Tibial nerve (tissue), 4 donors: Measurements from ENCODE around the gene ASB1. TPM values are rescaled to one million over a fixed set of nuclear protein-coding genes. Genes with fewer than 3 reads are reported as not detected.

Experiments used
- DNase-seq, 2 donors: peaks; one replicate each; pipeline ENCODE4 v3.0.0-alpha.2; 2019; ENCODE audit warnings: low spot score in 2 of 2
- H3K27ac ChIP-seq, 4 donors: fragments of 200-600 bp; sonication (generic) in 3 of 4; one replicate each; pipeline ENCODE4 v1.5.1; 2017 to 2019; ENCODE audit warnings: mild to moderate bottlenecking in 1 of 4
- H3K27me3 ChIP-seq, 2 donors: fragments of 200-600 bp; sonication (generic) in 1 of 2; one replicate each; pipeline versions ENCODE4 v1.5.1 to v1.6.0; 2017 to 2019
- H3K36me3 ChIP-seq, 3 donors: fragments of 200-600 bp; sonication (generic); one replicate each; pipeline ENCODE4 v1.5.1; 2018 to 2019
- H3K4me1 ChIP-seq, 4 donors: fragments of 200-600 bp; sonication (generic) in 3 of 4; one replicate each; pipeline ENCODE4 v1.5.1; 2017 to 2019
- H3K4me3 ChIP-seq, 4 donors: fragments of 200-600 bp; sonication (generic) in 3 of 4; one replicate each; pipeline ENCODE4 v1.5.1; 2017 to 2019; ENCODE audit warnings: mild to moderate bottlenecking in 1 of 4, moderate library complexity in 1 of 4
- H3K9me3 ChIP-seq, 4 donors: fragments of 200-600 bp; sonication (generic) in 3 of 4; one replicate each; pipeline ENCODE4 v1.5.1; 2017 to 2019
- EP300 ChIP-seq, 2 donors: sonication (generic); formaldehyde crosslinking; IDR thresholded peaks; one replicate each; pipeline ENCODE4 v1.6.1; 2017; ENCODE audit warnings: antibody characterized with exemption in 2 of 2, mild to moderate bottlenecking in 1 of 2
- POLR2A ChIP-seq, 2 donors: fragments of 450-650 bp; IDR thresholded peaks; one replicate each; pipeline ENCODE4 v1.6.1; 2017; ENCODE audit warnings: antibody characterized with exemption in 2 of 2, mild to moderate bottlenecking in 2 of 2, moderate library complexity in 2 of 2
- whole genome bisulfite sequencing, 2 donors: methylation state at CpG; one replicate each; pipeline ENCODE4 v1.1.5; 2018; 5-methylcytosine and 5-hydroxymethylcytosine counted together
- total RNA-seq, 4 donors: library from RNA; depleted of rRNA; stranded (reverse); fragments of >200 nt; gene quantifications; one replicate each; pipeline ENCODE4 v1.1.0, GENCODE V29; 2016
- TF ChIP-seq, protein P1 (sequence below), 5 experiments: fragments of 200-600 bp in 3 of 5; fragments of 450-650 bp in 2 of 5; sonication (generic) in 3 of 5; IDR thresholded peaks; one replicate each; pipeline ENCODE4 v1.5.1; 2016 to 2019; ENCODE audit warnings: antibody characterized with exemption in 5 of 5, mild to moderate bottlenecking in 3 of 5, moderate library complexity in 2 of 5

The ASB1 gene
- total RNA-seq, 4 donors from 2014 or later = 21.3 to 26.0 (median 24.2) TPM

DNA sequence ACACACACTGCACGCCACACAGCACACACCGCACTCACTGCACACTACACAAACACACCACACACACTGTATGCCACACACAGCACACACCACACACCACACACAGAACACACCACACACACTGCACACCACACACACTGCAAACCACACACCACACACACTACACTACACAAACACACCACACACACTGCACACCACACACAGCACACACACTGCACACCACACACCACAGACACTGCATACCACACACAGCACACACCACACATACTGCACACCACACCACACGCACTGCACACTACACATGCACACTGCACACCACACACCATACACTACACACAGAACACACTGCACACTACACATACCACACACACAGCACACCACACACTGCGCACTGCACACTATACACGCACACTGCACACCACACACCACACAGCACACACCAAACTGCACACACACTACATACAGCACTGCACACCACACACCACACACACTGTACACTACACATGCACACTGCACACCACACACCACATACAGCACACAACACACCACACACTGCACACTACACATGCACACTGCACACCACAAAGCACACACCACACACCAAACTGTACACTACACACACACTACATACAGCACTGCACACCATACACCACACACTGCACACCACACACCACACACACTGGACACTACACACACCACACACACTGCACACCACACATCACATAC is 59.6 kb downstream of the ASB1 start:
- DNase-seq = no peak
- H3K4me1 ChIP-seq = no peaks in the 10 kb centered on the region
- H3K36me3 ChIP-seq = no peaks in the 10 kb centered on the region
- peaks cover 0 to 8% (median 0%) of the 10 kb centered on the region in 4 donors for H3K9me3 ChIP-seq
- TF ChIP-seq EP300 (IDR thresholded peaks at IDR 0.05) (no peak), POLR2A (IDR thresholded peaks at IDR 0.05) (no peak)
- TF ChIP-seq, protein P1, sequence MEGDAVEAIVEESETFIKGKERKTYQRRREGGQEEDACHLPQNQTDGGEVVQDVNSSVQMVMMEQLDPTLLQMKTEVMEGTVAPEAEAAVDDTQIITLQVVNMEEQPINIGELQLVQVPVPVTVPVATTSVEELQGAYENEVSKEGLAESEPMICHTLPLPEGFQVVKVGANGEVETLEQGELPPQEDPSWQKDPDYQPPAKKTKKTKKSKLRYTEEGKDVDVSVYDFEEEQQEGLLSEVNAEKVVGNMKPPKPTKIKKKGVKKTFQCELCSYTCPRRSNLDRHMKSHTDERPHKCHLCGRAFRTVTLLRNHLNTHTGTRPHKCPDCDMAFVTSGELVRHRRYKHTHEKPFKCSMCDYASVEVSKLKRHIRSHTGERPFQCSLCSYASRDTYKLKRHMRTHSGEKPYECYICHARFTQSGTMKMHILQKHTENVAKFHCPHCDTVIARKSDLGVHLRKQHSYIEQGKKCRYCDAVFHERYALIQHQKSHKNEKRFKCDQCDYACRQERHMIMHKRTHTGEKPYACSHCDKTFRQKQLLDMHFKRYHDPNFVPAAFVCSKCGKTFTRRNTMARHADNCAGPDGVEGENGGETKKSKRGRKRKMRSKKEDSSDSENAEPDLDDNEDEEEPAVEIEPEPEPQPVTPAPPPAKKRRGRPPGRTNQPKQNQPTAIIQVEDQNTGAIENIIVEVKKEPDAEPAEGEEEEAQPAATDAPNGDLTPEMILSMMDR (IDR thresholded peaks at IDR 0.05) = no peak
- no peak overlapping the region for H3K27ac ChIP-seq
- no peaks in the 10 kb centered on the region for H3K27me3 ChIP-seq
- 98 to 100% methylated on average over 5 of the region's 5 CpGs for WGBS, 2 donors
- H3K4me3 ChIP-seq = no peak overlapping the region

DNA sequence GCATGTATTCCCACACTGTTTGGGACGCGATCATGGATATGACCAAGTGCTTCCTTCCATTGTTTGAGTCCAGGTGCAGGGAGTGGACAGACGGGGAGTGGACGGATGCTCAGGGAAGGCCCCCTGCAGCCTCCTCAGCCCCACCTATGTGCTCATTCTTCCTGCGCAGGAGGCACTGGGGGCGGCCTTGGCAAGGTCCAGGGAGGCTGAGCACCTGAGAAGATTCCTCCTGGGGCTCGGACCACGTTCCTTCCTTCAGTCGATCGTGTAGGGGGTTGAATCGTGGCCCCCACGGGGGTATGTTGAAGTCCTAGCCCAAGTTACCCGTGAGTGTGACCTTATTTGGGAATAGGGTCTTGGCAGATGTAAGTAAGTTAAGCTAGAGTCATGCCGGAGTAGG is 60.4 kb downstream of the ASB1 start:
- no peaks in the 10 kb centered on the region for H3K4me1 ChIP-seq
- peaks cover 0 to 6% (median 0%) of the 10 kb centered on the region in 4 donors for H3K9me3 ChIP-seq
- no peaks in the 10 kb centered on the region for H3K36me3 ChIP-seq
- no peak for DNase-seq
- TF ChIP-seq, protein P1 (IDR thresholded peaks at IDR 0.05) = no peak
- TF ChIP-seq EP300 (IDR thresholded peaks at IDR 0.05) (no peak), POLR2A (IDR thresholded peaks at IDR 0.05) (no peak)
- H3K27ac ChIP-seq = no peak overlapping the region
- H3K4me3 ChIP-seq = no peak overlapping the region
- no peaks in the 10 kb centered on the region for H3K27me3 ChIP-seq
- 85 to 88% methylated on average over 14 of the region's 14 CpGs for WGBS, 2 donors

DNA sequence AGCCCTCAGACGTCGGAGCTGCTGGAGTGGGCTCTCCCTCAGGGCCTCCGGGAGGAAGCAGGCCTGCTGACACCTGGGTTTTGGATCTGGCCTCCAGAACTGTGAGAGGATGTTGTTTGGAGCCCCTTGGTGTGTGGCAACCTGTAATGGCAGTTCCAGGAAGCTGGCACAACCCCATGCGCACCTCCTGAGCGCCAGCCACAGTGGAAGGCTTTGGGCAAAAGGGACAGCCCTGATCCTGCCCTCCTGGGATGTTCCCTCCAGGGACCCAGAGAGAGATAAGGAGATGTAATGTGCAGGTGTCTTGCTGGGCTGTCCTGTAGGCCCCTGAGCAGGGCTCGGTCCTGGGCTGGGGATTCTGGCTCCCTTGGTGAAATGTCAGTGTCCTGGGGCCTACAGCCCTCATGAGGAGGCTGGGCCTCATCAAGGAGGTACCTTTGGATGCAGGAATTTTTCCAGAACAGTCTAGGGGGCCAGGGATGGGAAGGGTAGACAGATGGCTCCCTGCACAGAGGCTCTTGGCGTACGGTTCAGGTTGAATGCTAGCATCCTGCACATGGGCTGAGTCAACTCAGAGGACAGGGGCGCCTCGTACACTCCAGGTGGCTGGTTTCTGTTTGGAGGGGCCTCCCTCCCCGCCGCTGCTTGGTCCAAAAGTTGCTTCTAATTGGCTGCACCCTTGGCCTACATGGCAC is 61.1 kb downstream of the ASB1 start:
- TF ChIP-seq POLR2A (IDR thresholded peaks at IDR 0.05) = no peak
- TF ChIP-seq EP300 (IDR thresholded peaks at IDR 0.05) = no peak
- TF ChIP-seq, protein P1 (IDR thresholded peaks at IDR 0.05) = no peak
- H3K4me1 ChIP-seq = no peaks in the 10 kb centered on the region
- H3K27ac ChIP-seq = no peak overlapping the region
- 91 to 93% methylated on average over 6 to 12 of the region's 12 CpGs for WGBS, 2 donors
- no peaks in the 10 kb centered on the region for H3K27me3 ChIP-seq
- DNase-seq = no peak
- H3K9me3 ChIP-seq = peaks cover 0 to 6% (median 0%) of the 10 kb centered on the region in 4 donors
- no peak overlapping the region for H3K4me3 ChIP-seq
- H3K36me3 ChIP-seq = no peaks in the 10 kb centered on the region

DNA sequence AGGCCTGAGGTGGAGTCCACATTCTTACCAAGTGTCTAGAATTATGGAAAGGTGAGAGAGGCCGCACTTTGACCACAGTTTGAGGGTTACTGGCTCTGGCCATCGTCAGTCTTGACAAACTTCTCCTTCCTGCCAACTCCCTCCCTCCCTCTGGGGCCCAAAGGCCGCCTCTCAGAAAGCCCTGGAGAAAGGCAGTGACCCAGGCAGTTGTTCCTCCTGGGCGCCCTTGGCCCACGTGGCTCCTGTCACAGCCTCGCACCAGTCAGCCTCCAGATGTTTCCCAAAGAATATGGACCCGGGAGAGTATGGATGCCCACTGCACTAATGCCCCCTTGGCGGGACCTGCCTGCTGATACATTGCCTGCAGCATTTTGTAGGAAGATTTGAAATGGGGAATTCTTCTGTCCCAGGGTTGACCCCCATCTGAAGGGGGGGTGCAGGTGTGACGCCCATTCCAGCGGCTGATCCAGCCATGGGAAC is 61.7 kb downstream of the ASB1 start:
- 87 to 89% methylated on average over 9 to 10 of the region's 10 CpGs for WGBS, 2 donors

More for the DNA sequence above, 61.7 kb downstream of the ASB1 start:
- TF ChIP-seq, protein P1 (IDR thresholded peaks at IDR 0.05) = no peak
- TF ChIP-seq POLR2A (IDR thresholded peaks at IDR 0.05) = no peak
- Histone ChIP-seq H3K27me3 (no peaks in the 10 kb centered on the region), H3K4me3 (no peak overlapping the region), H3K27ac (no peak overlapping the region), H3K9me3 (peaks cover 0 to 6% (median 0%) of the 10 kb centered on the region in 4 donors), H3K36me3 (no peaks in the 10 kb centered on the region), H3K4me1 (no peaks in the 10 kb centered on the region)
- no peak for DNase-seq
